Measurements from ENCODE around the gene NT5E.

GRCh38 chr6:85436411-85436810 lies 13.5 kb upstream of the NT5E start:
- no peak for TF ChIP-seq CTCF (IDR thresholded peaks at IDR 0.05; ENCODE audit: insufficient read depth, low read length, poor library complexity, severe bottlenecking)
- no peak for TF ChIP-seq EZH2phosphoT487 (conservative IDR thresholded peaks at IDR 0.05; ENCODE audit: low read length)
